Uterus (tissue), 4 donors: ENCODE measurements around the gene C4A. TPM values are rescaled to one million over a fixed set of nuclear protein-coding genes. Genes with fewer than 3 reads are reported as not detected.

Experiments used
- DNase-seq, 2 donors: peaks; one replicate each; pipeline ENCODE4 v3.0.0-alpha.2; 2019 to 2020
- H3K27ac ChIP-seq, 2 donors: fragments of 200-600 bp; sonication (generic); 1 replicate in 1 of 2; 2 replicates in 1 of 2; pipeline ENCODE4 v1.5.1; 2016 to 2018
- H3K27me3 ChIP-seq, 2 donors: fragments of 200-600 bp; sonication (generic); one replicate each; pipeline ENCODE4 v1.5.1; 2018 to 2019; ENCODE audit warnings: control low read depth in 1 of 2
- H3K36me3 ChIP-seq, 2 donors: fragments of 200-600 bp; sonication (generic); one replicate each; pipeline ENCODE4 v1.5.1; 2019; ENCODE audit warnings: control low read depth in 1 of 2
- H3K4me1 ChIP-seq, 2 donors: fragments of 200-600 bp; sonication (generic); one replicate each; pipeline ENCODE4 v1.5.1; 2018 to 2019; ENCODE audit warnings: control low read depth in 1 of 2
- H3K4me3 ChIP-seq, 2 donors: fragments of 200-600 bp; sonication (generic); 1 replicate in 1 of 2; 2 replicates in 1 of 2; pipeline ENCODE4 v1.5.1; 2018 to 2019; ENCODE audit warnings: mild to moderate bottlenecking in 1 of 2
- H3K9me3 ChIP-seq, 2 donors: fragments of 200-600 bp; sonication (generic); one replicate each; pipeline ENCODE4 v1.5.1; 2019; ENCODE audit warnings: control low read depth in 1 of 2
- CTCF ChIP-seq, 4 experiments: fragments of 200-600 bp in 2 of 4; fragments of 450-650 bp in 2 of 4; sonication (generic) in 2 of 4; IDR thresholded peaks; one replicate each; pipeline ENCODE4 v1.5.1; 2016 to 2019; ENCODE audit warnings: antibody characterized with exemption in 4 of 4, mild to moderate bottlenecking in 2 of 4, moderate library complexity in 1 of 4
- POLR2A ChIP-seq, 2 donors: fragments of 450-650 bp; IDR thresholded peaks; one replicate each; pipeline ENCODE4 v1.6.1; 2016; ENCODE audit warnings: antibody characterized with exemption in 2 of 2, mild to moderate bottlenecking in 1 of 2, moderate library complexity in 1 of 2
- intact Hi-C: fragments of 100-400 bp; cut with DNase I; formaldehyde crosslinking; loops from one replicate; pipeline ENCODE4 v1.15.1; 2023; ENCODE audit warnings: low total_unique reads
- total RNA-seq, 4 donors: library from RNA; depleted of rRNA in 3 of 4; stranded (reverse); fragments of >200 nt in 3 of 4; gene quantifications; one replicate each; pipeline versions ENCODE4 v1.1.0 to v1.2.4, GENCODE V29; 2014 to 2023
- donor health status: DM: yes; HTN: yes; CAD: no.

The C4A gene
- total RNA-seq, 4 donors from 2014 or later = 3.8 to 100 (median 32.3) TPM

DNA sequence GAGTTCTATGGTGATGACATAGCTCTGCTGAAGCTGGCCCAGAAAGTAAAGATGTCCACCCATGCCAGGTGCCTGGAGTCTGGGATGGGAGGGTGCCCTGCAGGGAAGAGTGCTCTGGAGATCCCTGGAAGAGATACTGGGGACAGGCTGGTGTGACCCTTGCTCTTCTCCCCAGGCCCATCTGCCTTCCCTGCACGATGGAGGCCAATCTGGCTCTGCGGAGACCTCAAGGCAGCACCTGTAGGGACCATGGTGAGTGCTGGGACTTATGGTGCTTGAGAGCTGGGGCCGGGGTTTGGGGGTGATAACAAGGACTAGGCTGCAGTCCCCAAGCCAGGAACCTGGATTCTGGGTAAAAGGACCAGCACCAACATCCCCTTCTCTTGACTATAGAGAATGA lies 38.1 kb upstream of the C4A start:
- no peak for DNase-seq
- TF ChIP-seq CTCF (IDR thresholded peaks at IDR 0.05) = no peak
- TF ChIP-seq POLR2A (IDR thresholded peaks at IDR 0.05) = no peak
- no peak overlapping the region for H3K4me3 ChIP-seq
- no peaks in the 10 kb centered on the region for H3K36me3 ChIP-seq
- intact Hi-C loops = no loop called here
- no peaks in the 10 kb centered on the region for H3K27me3 ChIP-seq
- H3K9me3 ChIP-seq = no peaks in the 10 kb centered on the region
- no peaks in the 10 kb centered on the region for H3K4me1 ChIP-seq
- no peak overlapping the region for H3K27ac ChIP-seq

DNA sequence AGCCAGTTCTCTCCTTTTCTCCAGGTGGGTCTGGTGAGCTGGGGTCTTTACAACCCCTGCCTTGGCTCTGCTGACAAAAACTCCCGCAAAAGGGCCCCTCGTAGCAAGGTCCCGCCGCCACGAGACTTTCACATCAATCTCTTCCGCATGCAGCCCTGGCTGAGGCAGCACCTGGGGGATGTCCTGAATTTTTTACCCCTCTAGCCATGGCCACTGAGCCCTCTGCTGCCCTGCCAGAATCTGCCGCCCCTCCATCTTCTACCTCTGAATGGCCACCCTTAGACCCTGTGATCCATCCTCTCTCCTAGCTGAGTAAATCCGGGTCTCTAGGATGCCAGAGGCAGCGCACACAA lies 36.7 kb upstream of the C4A start:
- Histone ChIP-seq H3K9me3 (no peaks in the 10 kb centered on the region), H3K27me3 (no peaks in the 10 kb centered on the region), H3K36me3 (no peaks in the 10 kb centered on the region), H3K4me3 (no peak overlapping the region), H3K27ac (peak overlapping the region; percentile 84 to 87), H3K4me1 (no peaks in the 10 kb centered on the region)
- TF ChIP-seq CTCF (IDR thresholded peaks at IDR 0.05) = no peak
- TF ChIP-seq POLR2A (IDR thresholded peaks at IDR 0.05) = no peak
- intact Hi-C loops = no loop called here
- no peak for DNase-seq

DNA sequence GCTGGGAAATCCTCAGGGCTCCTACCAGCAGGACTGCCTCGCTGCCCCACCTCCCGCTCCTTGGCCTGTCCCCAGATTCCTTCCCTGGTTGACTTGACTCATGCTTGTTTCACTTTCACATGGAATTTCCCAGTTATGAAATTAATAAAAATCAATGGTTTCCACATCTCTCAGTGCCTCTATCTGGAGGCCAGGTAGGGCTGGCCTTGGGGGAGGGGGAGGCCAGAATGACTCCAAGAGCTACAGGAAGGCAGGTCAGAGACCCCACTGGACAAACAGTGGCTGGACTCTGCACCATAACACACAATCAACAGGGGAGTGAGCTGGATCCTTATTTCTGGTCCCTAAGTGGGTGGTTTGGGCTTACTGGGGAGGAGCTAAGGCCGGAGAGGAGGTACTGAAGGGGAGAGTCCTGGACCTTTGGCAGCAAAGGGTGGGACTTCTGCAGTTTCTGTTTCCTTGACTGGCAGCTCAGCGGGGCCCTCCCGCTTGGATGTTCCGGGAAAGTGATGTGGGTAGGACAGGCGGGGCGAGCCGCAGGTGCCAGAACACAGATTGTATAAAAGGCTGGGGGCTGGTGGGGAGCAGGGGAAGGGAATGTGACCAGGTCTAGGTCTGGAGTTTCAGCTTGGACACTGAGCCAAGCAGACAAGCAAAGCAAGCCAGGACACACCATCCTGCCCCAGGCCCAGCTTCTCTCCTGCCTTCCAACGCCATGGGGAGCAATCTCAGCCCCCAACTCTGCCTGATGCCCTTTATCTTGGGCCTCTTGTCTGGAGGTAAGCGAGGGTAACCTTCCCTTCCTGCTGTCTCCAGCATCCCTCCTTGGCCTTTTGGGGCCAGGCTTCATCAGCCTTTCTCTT lies 36.1 kb upstream of the C4A start, which contains the start of gene CFB:
Gene CFB, plus strand, starts transcription at position 589 of the 863 bp plus-strand sequence. Its CDS starts 127 bp downstream, at position 716.
- TF ChIP-seq POLR2A (IDR thresholded peaks at IDR 0.05) = peak; percentile 33 to 40
- TF ChIP-seq CTCF (IDR thresholded peaks at IDR 0.05) = no peak
- H3K9me3 ChIP-seq = no peaks in the 10 kb centered on the region
- H3K4me3 ChIP-seq = peak within 1 kb of the TSS in 1 of 2 donors; percentile 6
- peak; percentile 82 to 84 for DNase-seq
- H3K36me3 ChIP-seq = no peaks in the 10 kb centered on the region
- H3K27ac ChIP-seq = peak within 1 kb of the TSS; percentile 84 to 87
- intact Hi-C loops = no loop called here
- H3K27me3 ChIP-seq = no peaks in the 10 kb centered on the region
- no peaks in the 10 kb centered on the region for H3K4me1 ChIP-seq

DNA sequence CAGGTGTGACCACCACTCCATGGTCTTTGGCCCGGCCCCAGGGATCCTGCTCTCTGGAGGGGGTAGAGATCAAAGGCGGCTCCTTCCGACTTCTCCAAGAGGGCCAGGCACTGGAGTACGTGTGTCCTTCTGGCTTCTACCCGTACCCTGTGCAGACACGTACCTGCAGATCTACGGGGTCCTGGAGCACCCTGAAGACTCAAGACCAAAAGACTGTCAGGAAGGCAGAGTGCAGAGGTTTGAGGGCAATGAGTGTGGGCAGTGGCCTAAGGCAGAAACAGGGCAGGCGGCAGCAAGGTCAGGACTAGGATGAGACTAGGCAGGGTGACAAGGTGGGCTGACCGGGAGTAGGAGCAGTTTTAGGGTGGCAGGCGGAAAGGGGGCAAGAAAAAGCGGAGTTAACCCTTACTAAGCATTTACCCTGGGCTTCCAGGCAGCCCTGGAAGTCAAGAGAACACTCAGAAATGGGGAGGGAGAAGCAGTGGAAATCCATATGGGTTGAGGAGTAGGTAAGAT lies 35.4 kb upstream of the C4A start:
- TF ChIP-seq CTCF (IDR thresholded peaks at IDR 0.05) (no peak), POLR2A (IDR thresholded peaks at IDR 0.05) (no peak)
- Histone ChIP-seq H3K4me1 (no peaks in the 10 kb centered on the region), H3K27ac (peak overlapping the region; percentile 84 to 87), H3K4me3 (no peak overlapping the region), H3K27me3 (no peaks in the 10 kb centered on the region), H3K36me3 (no peaks in the 10 kb centered on the region), H3K9me3 (no peaks in the 10 kb centered on the region)
- DNase-seq = no peak
- intact Hi-C loops = no loop called here

DNA sequence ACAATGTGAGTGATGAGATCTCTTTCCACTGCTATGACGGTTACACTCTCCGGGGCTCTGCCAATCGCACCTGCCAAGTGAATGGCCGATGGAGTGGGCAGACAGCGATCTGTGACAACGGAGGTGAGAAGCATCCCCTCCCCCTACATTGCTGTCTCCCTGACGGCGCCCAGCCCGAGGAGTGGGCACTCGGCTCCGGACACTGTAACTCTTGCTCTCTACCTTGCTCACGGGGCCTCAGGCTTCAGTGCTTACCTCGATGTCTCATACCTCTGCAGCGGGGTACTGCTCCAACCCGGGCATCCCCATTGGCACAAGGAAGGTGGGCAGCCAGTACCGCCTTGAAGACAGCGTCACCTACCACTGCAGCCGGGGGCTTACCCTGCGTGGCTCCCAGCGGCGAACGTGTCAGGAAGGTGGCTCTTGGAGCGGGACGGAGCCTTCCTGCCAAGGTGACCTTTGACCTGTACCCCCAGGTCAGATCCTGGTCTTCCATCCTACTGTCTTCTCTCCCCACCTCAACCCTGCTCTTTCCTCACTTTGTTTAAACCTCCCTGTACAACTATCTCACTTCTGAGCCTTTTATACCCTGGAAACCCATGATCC lies 34.7 kb upstream of the C4A start:
- Histone ChIP-seq H3K27me3 (no peaks in the 10 kb centered on the region), H3K27ac (peak overlapping the region in 1 of 2 donors; percentile 84), H3K9me3 (no peaks in the 10 kb centered on the region), H3K4me1 (no peaks in the 10 kb centered on the region), H3K36me3 (no peaks in the 10 kb centered on the region), H3K4me3 (no peak overlapping the region)
- no peak for TF ChIP-seq CTCF (IDR thresholded peaks at IDR 0.05)
- no peak for TF ChIP-seq POLR2A (IDR thresholded peaks at IDR 0.05)
- no peak for DNase-seq
- intact Hi-C loops = no loop called here
